Peyer's patch (tissue), 4 donors: ENCODE data around the gene EXD3. TPM values are rescaled to one million over a fixed set of nuclear protein-coding genes. Genes with fewer than 3 reads are reported as not detected.

Experiments used
- DNase-seq, 3 donors: peaks; one replicate each; pipeline ENCODE4 v3.0.0-alpha.2; 2017 to 2019
- H3K27ac ChIP-seq, 4 donors: fragments of 200-600 bp; sonication (generic); one replicate each; pipeline ENCODE4 v1.5.1; 2016 to 2019
- H3K27me3 ChIP-seq, 2 donors: fragments of 200-600 bp; sonication (generic); one replicate each; pipeline ENCODE4 v1.5.1; 2019
- H3K36me3 ChIP-seq, 3 donors: fragments of 200-600 bp; sonication (generic); one replicate each; pipeline ENCODE4 v1.5.1; 2016 to 2019
- H3K4me1 ChIP-seq, 4 donors: fragments of 200-600 bp; sonication (generic); one replicate each; pipeline ENCODE4 v1.5.1; 2016 to 2019
- H3K4me3 ChIP-seq, 4 donors: fragments of 200-600 bp; sonication (generic); 1 replicate in 3 of 4; 2 replicates in 1 of 4; pipeline ENCODE4 v1.5.1; 2016 to 2019; ENCODE audit warnings: mild to moderate bottlenecking in 1 of 4
- H3K9me3 ChIP-seq, 4 donors: fragments of 200-600 bp; sonication (generic); one replicate each; pipeline ENCODE4 v1.5.1; 2016 to 2019; ENCODE audit warnings: mild to moderate bottlenecking in 1 of 4
- POLR2A ChIP-seq, 2 donors: fragments of 450-650 bp; IDR thresholded peaks; one replicate each; pipeline ENCODE4 v1.5.1; 2017; ENCODE audit warnings: antibody characterized with exemption in 2 of 2, mild to moderate bottlenecking in 2 of 2, moderate library complexity in 2 of 2
- total RNA-seq, 4 donors: library from RNA; depleted of rRNA; stranded (reverse); fragments of >200 nt; gene quantifications; one replicate each; pipeline ENCODE4 v1.1.0, GENCODE V29; 2016
- TF ChIP-seq, protein P1 (sequence below), 6 experiments: fragments of 450-650 bp in 4 of 6; fragments of 200-600 bp in 2 of 6; sonication (generic) in 1 of 6; IDR thresholded peaks; one replicate each; pipeline ENCODE4 v1.5.1; 2017 to 2019; ENCODE audit warnings: antibody characterized with exemption in 6 of 6, mild to moderate bottlenecking in 3 of 6, moderate library complexity in 1 of 6

Gene EXD3
- total RNA-seq, 4 donors from 2014 or later, result 38.7 to 82.4 (median 61.6) TPM

DNA sequence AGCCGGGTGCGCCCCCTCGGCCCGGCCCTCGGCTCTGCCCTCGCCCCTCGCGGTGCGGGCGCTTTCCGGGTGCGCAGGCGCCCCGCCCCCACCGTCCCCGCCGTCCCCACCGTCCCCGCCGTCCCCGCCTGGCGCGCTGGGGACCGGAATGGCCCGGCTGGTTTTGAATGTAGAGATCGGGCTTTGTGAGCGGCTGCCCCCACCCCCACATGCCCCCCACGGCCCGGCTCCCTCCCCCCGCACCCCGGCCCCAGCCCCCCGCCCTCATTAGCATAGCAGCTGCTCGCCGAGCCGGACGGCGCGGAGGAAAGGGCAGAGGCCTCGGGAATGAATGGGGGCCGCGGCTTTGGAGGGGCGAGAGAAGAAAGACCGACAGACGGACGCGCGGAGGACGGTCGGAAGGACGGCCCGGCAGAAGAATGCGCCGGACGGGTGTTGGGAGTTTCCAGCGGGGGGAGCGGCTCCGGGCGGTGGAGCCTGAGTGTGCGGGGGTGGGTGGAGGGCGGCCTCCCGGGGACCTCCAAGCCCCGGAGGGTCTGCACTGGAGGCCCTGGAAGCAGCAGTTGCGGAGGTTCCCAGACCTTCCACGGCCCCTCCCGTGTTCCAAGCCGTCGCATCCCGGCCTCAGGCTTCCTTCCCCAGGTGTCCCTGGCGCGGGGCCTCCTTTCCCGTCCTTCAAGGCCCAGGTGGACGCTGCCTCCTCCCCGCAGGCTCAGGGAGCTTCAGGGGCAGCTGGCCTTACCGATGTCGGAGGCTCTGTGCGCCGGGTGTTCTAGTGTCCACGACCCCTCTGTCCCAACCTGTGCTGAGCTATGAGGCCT lies 126.9 kb downstream of the EXD3 start:
- no peak for TF ChIP-seq POLR2A (IDR thresholded peaks at IDR 0.05)
- TF ChIP-seq, protein P1, sequence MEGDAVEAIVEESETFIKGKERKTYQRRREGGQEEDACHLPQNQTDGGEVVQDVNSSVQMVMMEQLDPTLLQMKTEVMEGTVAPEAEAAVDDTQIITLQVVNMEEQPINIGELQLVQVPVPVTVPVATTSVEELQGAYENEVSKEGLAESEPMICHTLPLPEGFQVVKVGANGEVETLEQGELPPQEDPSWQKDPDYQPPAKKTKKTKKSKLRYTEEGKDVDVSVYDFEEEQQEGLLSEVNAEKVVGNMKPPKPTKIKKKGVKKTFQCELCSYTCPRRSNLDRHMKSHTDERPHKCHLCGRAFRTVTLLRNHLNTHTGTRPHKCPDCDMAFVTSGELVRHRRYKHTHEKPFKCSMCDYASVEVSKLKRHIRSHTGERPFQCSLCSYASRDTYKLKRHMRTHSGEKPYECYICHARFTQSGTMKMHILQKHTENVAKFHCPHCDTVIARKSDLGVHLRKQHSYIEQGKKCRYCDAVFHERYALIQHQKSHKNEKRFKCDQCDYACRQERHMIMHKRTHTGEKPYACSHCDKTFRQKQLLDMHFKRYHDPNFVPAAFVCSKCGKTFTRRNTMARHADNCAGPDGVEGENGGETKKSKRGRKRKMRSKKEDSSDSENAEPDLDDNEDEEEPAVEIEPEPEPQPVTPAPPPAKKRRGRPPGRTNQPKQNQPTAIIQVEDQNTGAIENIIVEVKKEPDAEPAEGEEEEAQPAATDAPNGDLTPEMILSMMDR (IDR thresholded peaks at IDR 0.05), result no peak
- Histone ChIP-seq H3K27me3 (no peaks in the 10 kb centered on the region), H3K36me3 (no peaks in the 10 kb centered on the region), H3K9me3 (no peaks in the 10 kb centered on the region), H3K4me3 (peak overlapping the region; percentile 25 to 88 (median 60)), H3K27ac (peak overlapping the region; percentile 31 to 99 (median 90)), H3K4me1 (peaks cover 5 to 43% (median 21%) of the 10 kb centered on the region in 4 donors)
- peak in 1 of 3 donors; percentile 69 for DNase-seq

DNA sequence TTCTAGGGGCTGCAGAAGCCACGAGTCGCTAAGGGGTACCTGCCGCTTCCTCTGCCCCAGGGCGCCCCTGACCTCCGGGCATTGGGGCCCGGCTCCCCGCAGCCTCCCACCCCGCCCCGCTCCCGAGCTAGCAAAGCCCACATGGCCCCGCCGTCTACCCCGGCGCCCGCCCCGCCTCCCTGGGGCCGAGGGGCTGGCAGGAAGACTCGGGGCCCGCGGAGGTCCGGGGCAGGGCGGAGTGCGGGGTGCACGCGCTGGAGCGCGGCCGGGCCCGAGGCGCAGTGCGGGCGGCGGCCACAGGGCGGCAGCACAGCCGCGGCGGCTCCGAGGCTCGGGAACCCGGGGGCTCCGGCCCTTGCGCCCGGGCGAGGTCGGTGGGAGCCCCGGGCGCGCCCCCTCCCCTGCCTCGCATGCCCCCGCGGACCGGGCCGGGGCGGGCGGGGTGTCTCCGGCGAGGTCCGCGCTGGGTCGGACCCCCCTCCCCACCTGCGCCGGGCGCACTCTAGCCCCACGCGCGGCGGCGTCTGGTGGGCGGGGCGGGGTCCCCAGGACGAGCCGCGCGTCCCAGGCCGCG lies 127.6 kb downstream of the EXD3 start:
- TF ChIP-seq POLR2A (IDR thresholded peaks at IDR 0.05), result peak in 1 of 2 donors; percentile 54
- TF ChIP-seq, protein P1 (IDR thresholded peaks at IDR 0.05), result peak; percentile 37 to 93 (median 84)
- H3K9me3 ChIP-seq, result no peaks in the 10 kb centered on the region
- peaks cover 5 to 43% (median 13%) of the 10 kb centered on the region in 4 donors for H3K4me1 ChIP-seq
- no peaks in the 10 kb centered on the region for H3K27me3 ChIP-seq
- peak overlapping the region; percentile 5 to 99 (median 90) for H3K27ac ChIP-seq
- peak in 1 of 3 donors; percentile 80 for DNase-seq
- H3K36me3 ChIP-seq, result no peaks in the 10 kb centered on the region
- peak overlapping the region; percentile 25 to 88 (median 60) for H3K4me3 ChIP-seq

DNA sequence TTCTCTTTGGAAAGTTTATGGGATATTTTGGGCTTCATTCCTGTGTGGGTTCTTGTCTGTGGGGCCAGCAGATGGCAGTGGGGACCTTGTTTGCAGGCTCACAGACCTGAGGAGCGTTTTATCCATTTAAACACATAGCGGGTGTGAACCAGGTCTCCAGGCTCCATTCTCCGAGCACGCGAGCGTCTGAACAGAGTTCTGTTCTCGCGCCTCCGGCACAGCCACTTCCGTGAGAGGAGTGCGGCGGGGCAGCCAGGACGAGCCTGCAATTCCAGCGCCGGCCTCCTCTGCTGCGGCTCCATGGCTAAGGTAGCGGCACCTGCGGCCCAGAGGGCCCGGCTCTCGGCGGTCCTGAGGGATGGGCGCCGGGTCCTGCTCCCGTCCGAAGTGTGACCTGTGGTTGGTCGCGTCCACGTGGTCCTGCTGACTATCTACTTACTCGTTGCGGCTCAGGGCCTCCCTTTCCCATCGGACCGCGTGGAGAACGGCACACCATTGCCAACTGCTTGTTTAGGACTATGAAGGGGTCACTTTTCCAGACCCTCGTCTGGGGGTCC lies 128.2 kb downstream of the EXD3 start:
- no peak for DNase-seq
- H3K27me3 ChIP-seq, result no peaks in the 10 kb centered on the region

DNA sequence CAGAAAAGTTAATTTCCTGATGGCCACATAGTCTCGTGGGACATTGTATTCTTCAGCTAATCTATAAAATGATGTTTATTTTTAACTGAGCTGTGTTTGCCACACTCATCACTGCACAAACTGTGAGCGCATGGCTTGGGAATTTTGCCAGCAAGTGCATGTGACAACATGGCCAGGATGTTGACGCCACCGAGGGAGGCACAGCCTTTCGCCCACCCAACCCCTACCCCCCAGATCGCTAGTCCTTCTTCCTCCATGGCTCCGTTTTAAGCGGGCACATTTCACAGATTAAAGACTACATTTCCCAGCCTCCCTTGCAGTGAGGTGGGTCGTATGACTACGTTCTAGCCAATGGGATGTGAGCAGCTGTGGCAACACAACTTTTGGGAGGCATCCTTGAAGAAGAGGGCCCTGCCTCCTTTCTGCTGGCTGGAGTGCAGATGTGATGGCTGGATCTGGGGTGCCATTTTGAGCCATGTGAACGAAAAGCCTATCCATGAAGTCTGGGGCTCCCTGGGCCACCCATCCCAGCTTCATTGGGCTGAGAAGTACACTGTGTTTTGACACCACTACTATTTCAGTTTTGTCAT lies 128.8 kb downstream of the EXD3 start:
- DNase-seq, result no peak
- H3K27me3 ChIP-seq, result no peaks in the 10 kb centered on the region
- peak overlapping the region in 1 of 4 donors; percentile 13 for H3K4me3 ChIP-seq
- no peaks in the 10 kb centered on the region for H3K36me3 ChIP-seq
- peaks cover 5 to 41% (median 13%) of the 10 kb centered on the region in 4 donors for H3K4me1 ChIP-seq
- no peaks in the 10 kb centered on the region for H3K9me3 ChIP-seq
- TF ChIP-seq, protein P1 (IDR thresholded peaks at IDR 0.05), result no peak
- peak; percentile 2 to 10 for TF ChIP-seq POLR2A (IDR thresholded peaks at IDR 0.05)
- H3K27ac ChIP-seq, result peak overlapping the region in 3 of 4 donors; percentile 84 to 99 (median 96)

More for the DNA sequence above, 128.2 kb downstream of the EXD3 start:
- Histone ChIP-seq H3K9me3 (no peaks in the 10 kb centered on the region), H3K4me3 (peak overlapping the region; percentile 25 to 88 (median 60)), H3K36me3 (no peaks in the 10 kb centered on the region), H3K4me1 (peaks cover 5 to 43% (median 13%) of the 10 kb centered on the region in 4 donors), H3K27ac (peak overlapping the region; percentile 5 to 99 (median 90))
- TF ChIP-seq POLR2A (IDR thresholded peaks at IDR 0.05), result no peak
- TF ChIP-seq, protein P1 (IDR thresholded peaks at IDR 0.05), result peak in 2 of 6 experiments; percentile 7 to 38

DNA sequence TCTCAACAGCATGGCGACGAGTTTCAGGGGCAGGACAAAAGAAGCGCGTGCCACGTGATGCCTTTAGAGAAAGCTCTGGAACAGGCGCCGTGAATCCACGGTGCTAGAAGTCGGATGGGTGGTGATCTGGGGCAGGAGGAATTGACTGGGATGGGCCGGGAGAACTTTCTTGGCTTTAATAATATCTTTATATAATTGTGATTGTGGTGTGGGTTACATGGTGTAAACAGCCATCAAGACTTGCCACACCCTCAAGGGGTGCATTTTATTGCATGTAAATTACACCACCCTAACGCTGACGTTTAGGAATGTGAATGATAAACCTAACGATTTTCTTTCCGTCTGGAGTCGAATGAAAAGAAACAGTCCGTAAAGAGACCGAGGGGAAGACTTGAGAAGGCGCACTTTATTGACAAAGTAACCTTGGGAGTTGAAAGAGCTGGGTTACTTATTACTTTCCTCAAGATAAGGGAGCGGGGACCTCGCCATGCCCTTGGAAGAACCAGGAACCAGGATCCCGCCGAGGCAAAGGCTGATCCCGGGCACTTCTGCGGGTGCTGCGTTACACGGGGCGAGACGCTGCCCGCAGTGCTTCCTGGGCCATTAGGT lies 129.4 kb downstream of the EXD3 start:
- DNase-seq, result peak in 2 of 3 donors; percentile 88 to 89
- H3K4me1 ChIP-seq, result peaks cover 5 to 35% (median 13%) of the 10 kb centered on the region in 4 donors
- H3K27me3 ChIP-seq, result no peaks in the 10 kb centered on the region

More for the DNA sequence above, 129.4 kb downstream of the EXD3 start:
- TF ChIP-seq, protein P1 (IDR thresholded peaks at IDR 0.05), result no peak
- peak in 1 of 2 donors; percentile 48 for TF ChIP-seq POLR2A (IDR thresholded peaks at IDR 0.05)
- Histone ChIP-seq H3K36me3 (no peaks in the 10 kb centered on the region), H3K9me3 (no peaks in the 10 kb centered on the region), H3K27ac (peak overlapping the region in 3 of 4 donors; percentile 84 to 99 (median 96)), H3K4me3 (peak overlapping the region in 1 of 4 donors; percentile 13)
